ENCODE data around the gene EEF1AKMT4. TPM values are rescaled to one million over a fixed set of nuclear protein-coding genes. Genes with fewer than 3 reads are reported as not detected.

Gene EEF1AKMT4
- total RNA-seq, 1 experiment from 2014 or later = 10.7 TPM

DNA sequence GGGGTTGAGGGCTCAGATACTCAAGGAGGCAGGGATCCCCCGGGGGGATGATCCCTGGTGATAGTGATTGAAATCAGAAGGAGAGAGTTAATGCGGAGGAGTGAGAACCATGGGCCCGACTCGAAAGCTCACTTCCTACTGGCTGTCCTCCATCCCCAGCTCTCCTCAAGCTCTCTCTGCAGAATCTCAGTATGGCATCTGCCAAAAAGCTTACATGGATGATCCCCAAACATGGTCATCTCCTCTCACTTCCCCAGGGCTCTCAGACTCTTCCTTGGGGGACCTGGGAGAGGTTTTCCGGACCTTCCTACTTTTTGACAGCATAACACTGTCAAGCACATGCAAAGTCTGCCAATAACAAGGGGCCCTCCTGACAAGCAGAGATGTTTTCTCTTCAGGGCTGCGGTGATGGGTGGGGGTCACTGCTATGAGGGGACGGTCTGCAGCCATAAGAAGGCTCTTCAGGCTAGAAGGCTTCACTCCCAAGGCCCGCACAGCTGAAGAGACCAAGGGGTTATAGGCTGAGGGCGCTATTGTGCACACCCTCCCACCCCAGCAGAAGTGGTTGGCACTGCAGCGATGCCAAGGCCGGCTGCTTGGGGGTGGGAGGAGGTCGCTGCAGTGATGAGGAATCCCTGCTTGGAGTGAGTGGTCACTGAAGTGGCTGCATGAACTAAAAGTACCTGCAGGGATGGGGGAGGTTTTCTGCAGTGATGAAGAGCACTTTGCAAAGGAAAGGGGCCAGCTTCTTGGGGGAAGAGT is 20.9 kb upstream of the EEF1AKMT4 start:
- Histone ChIP-seq H3K4me1 (ENCODE audit: control insufficient read depth, insufficient read depth, low read length) (no peaks in the 10 kb centered on the region), H3K27ac (ENCODE audit: low read length) (no peak overlapping the region), H3K9me3 (ENCODE audit: control insufficient read depth, insufficient read depth, low read depth, low read length) (no peaks in the 10 kb centered on the region), H3K36me3 (ENCODE audit: control insufficient read depth, insufficient read depth, low read length) (peaks cover 2% of the 10 kb centered on the region; the same call in 1 of the 2 replicates), H3K4me3 (ENCODE audit: low read depth in 2 of 2, low read length in 2 of 2) (peak overlapping the region in 1 of 2 experiments; percentile 60; a peak in 3 of 4 replicates), H3K27me3 (ENCODE audit: control insufficient read depth, insufficient read depth, low read length) (peaks cover 14% of the 10 kb centered on the region; the same call in 1 of the 2 replicates)
- POLR2A ChIA-PET = no interaction called here
- no peak for ATAC-seq
- no TSS peak for BruUV-seq (replicated peaks)
- CTCF ChIA-PET = interaction anchor here (0.7 to 2.5 kb wide), 6 partner anchors 13 to 59 kb away, joined by 4 to 7 read pairs (median 4); partner anchors contain the start of gene EEF1AKMT4
- in situ Hi-C loops (cut with HindIII; ENCODE audit: low pct_unique_long_range_greater_than_20kb, low sequenced_read_pairs) (no loop called here), intact Hi-C loops (cut with micrococcal nuclease; ENCODE audit: unreplicated experiment) (no loop called here)
- no peak for DNase-seq (ENCODE audit: low read depth, low spot score)
- TF ChIP-seq SIN3A (IDR thresholded peaks at IDR 0.05; ENCODE audit: borderline replicate concordance, insufficient read depth, low read depth, low read length) = no peak
- TF ChIP-seq, protein P1, sequence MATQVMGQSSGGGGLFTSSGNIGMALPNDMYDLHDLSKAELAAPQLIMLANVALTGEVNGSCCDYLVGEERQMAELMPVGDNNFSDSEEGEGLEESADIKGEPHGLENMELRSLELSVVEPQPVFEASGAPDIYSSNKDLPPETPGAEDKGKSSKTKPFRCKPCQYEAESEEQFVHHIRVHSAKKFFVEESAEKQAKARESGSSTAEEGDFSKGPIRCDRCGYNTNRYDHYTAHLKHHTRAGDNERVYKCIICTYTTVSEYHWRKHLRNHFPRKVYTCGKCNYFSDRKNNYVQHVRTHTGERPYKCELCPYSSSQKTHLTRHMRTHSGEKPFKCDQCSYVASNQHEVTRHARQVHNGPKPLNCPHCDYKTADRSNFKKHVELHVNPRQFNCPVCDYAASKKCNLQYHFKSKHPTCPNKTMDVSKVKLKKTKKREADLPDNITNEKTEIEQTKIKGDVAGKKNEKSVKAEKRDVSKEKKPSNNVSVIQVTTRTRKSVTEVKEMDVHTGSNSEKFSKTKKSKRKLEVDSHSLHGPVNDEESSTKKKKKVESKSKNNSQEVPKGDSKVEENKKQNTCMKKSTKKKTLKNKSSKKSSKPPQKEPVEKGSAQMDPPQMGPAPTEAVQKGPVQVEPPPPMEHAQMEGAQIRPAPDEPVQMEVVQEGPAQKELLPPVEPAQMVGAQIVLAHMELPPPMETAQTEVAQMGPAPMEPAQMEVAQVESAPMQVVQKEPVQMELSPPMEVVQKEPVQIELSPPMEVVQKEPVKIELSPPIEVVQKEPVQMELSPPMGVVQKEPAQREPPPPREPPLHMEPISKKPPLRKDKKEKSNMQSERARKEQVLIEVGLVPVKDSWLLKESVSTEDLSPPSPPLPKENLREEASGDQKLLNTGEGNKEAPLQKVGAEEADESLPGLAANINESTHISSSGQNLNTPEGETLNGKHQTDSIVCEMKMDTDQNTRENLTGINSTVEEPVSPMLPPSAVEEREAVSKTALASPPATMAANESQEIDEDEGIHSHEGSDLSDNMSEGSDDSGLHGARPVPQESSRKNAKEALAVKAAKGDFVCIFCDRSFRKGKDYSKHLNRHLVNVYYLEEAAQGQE (IDR thresholded peaks at IDR 0.05; ENCODE audit: insufficient read depth in 1 of 2, low read depth in 2 of 2, low read length in 1 of 2) = no peak
- no peak for TF ChIP-seq POLR2AphosphoS5 (IDR thresholded peaks at IDR 0.05; ENCODE audit: low read depth, low read length)
- TF ChIP-seq TCF7L2 (IDR thresholded peaks at IDR 0.05; ENCODE audit: low read depth, low read length) = no peak
- TF ChIP-seq, protein P2, sequence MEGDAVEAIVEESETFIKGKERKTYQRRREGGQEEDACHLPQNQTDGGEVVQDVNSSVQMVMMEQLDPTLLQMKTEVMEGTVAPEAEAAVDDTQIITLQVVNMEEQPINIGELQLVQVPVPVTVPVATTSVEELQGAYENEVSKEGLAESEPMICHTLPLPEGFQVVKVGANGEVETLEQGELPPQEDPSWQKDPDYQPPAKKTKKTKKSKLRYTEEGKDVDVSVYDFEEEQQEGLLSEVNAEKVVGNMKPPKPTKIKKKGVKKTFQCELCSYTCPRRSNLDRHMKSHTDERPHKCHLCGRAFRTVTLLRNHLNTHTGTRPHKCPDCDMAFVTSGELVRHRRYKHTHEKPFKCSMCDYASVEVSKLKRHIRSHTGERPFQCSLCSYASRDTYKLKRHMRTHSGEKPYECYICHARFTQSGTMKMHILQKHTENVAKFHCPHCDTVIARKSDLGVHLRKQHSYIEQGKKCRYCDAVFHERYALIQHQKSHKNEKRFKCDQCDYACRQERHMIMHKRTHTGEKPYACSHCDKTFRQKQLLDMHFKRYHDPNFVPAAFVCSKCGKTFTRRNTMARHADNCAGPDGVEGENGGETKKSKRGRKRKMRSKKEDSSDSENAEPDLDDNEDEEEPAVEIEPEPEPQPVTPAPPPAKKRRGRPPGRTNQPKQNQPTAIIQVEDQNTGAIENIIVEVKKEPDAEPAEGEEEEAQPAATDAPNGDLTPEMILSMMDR (IDR thresholded peaks at IDR 0.05) = no peak; the same call in 1 of the 2 replicates

DNA sequence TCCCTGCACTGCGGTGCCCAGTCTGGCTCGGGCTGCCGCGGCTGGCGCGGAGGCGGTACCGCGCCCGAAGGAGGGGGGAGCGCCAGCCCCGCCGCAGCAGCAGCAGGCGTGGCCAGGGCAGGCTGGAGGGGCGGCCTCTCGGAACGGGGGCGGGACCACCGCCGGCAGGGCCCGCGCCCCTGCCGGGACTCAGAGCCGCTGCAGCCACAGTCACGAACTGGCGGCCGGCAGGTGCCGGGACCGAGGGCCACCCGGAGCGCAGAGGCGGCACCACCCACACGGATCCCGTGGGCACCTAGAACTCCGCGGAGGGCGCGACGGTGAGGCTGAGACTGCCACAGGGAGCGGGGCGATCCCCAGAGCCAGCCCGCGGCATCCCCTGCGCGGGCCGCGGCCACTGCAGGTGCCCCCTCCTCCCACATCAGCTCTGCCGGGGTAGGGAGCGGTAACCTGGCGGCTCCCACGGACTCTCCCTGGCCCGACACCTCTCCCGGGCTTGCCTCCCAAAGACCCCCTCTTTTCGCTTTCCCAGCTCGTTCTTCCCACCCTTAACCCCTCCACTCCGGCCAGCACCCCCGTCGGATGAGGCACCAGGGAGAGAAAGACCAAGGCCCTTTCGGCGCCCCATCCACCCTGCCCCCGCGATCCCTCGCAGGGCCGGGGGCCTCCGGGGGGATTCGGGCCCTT is 19.9 kb upstream of the EEF1AKMT4 start, which contains the start of gene VWA5B2:
TSS of gene VWA5B2 (plus strand) at position 192 of the 687 bp plus-strand sequence. CDS start 944 bp downstream, outside the sequence.
- no peaks in the 10 kb centered on the region; the same call in 1 of the 2 replicates for H3K4me1 ChIP-seq (ENCODE audit: control insufficient read depth, insufficient read depth, low read length)
- peaks cover 14% of the 10 kb centered on the region; the same call in 1 of the 2 replicates for H3K27me3 ChIP-seq (ENCODE audit: control insufficient read depth, insufficient read depth, low read length)
- in situ Hi-C loops (cut with HindIII; ENCODE audit: low pct_unique_long_range_greater_than_20kb, low sequenced_read_pairs) = no loop called here
- CTCF ChIA-PET = no interaction called here
- no TSS peak for BruUV-seq (replicated peaks)
- peaks cover 2% of the 10 kb centered on the region; the same call in 1 of the 2 replicates for H3K36me3 ChIP-seq (ENCODE audit: control insufficient read depth, insufficient read depth, low read length)
- DNase-seq (ENCODE audit: low read depth, low spot score) (no peak), ATAC-seq (peak; percentile 90)
- intact Hi-C loops (cut with micrococcal nuclease; ENCODE audit: unreplicated experiment) = no loop called here
- TF ChIP-seq, protein P1 (IDR thresholded peaks at IDR 0.05; ENCODE audit: insufficient read depth in 1 of 2, low read depth in 2 of 2, low read length in 1 of 2) = no peak
- POLR2A ChIA-PET = interaction anchor here (0.6 kb wide), 2 partner anchors 21 to 46 kb away, joined by 3 to 5 read pairs; no protein-coding TSS in a partner anchor
- H3K27ac ChIP-seq (ENCODE audit: low read length) = no peak within 1 kb of the TSS
- H3K4me3 ChIP-seq (ENCODE audit: low read depth in 2 of 2, low read length in 2 of 2) = peak within 1 kb of the TSS; percentile 41 to 60
- no peaks in the 10 kb centered on the region for H3K9me3 ChIP-seq (ENCODE audit: control insufficient read depth, insufficient read depth, low read depth, low read length)
